HepG2 (cell line): Measurements from ENCODE around the gene CALML6. TPM values are rescaled to one million over a fixed set of nuclear protein-coding genes. Genes with fewer than 3 reads are reported as not detected.

Experiments used
- NAIF1 ChIP-seq: sonication (generic); formaldehyde crosslinking; IDR thresholded peaks from 2 replicates; pipeline ENCODE4 v1.5.0; 2020; ENCODE audit warnings: mild to moderate bottlenecking, missing genetic modification reagents, borderline replicate concordance
- NR3C1 ChIP-seq: sonication (generic); formaldehyde crosslinking; IDR thresholded peaks from 2 replicates; pipeline ENCODE4 v1.4.0; 2020; ENCODE audit warnings: missing genetic modification reagents
- REST ChIP-seq, 2 experiments: IDR thresholded peaks; 2 replicates each; pipeline ENCODE4 v1.6.1; 2011 to 2012; ENCODE audit warnings: low read length in 2 of 2, borderline replicate concordance in 1 of 2, low read depth in 1 of 2, mild to moderate bottlenecking in 1 of 2, moderate library complexity in 1 of 2
- SALL2 ChIP-seq: sonication (generic); formaldehyde crosslinking; IDR thresholded peaks from 2 replicates; pipeline ENCODE4 v1.8.1; 2023; ENCODE audit warnings: mild to moderate bottlenecking, missing genetic modification reagents, inconsistent platforms
- SAP130 ChIP-seq: IDR thresholded peaks from 2 replicates; pipeline ENCODE4 v1.6.1; 2016; ENCODE audit warnings: low read depth
- SNRNP70 ChIP-seq: fragments of 200-400 bp; formaldehyde crosslinking; IDR thresholded peaks from 2 replicates; pipeline ENCODE4 v1.6.1; 2017; ENCODE audit warnings: mild to moderate bottlenecking, low read depth, low read length, moderate library complexity
- ZNF263 ChIP-seq: sonication (generic); formaldehyde crosslinking; IDR thresholded peaks from 2 replicates; pipeline ENCODE4 v1.4.0; 2020; ENCODE audit warnings: missing genetic modification reagents
- ZNF383 ChIP-seq: sonication (generic); formaldehyde crosslinking; IDR thresholded peaks from 2 replicates; pipeline ENCODE4 v1.4.0; 2020; ENCODE audit warnings: missing genetic modification reagents, mild to moderate bottlenecking, borderline replicate concordance
- ZNF512 ChIP-seq: sonication (generic); formaldehyde crosslinking; IDR thresholded peaks from 2 replicates; pipeline ENCODE4 v1.4.0; 2020; ENCODE audit warnings: mild to moderate bottlenecking, missing genetic modification reagents
- ZNF572 ChIP-seq: sonication (generic); formaldehyde crosslinking; IDR thresholded peaks from 2 replicates; pipeline ENCODE4 v1.5.1; 2020; ENCODE audit warnings: mild to moderate bottlenecking, missing genetic modification reagents
- ZNF768 ChIP-seq: sonication (generic); formaldehyde crosslinking; IDR thresholded peaks from 2 replicates; pipeline ENCODE4 v1.4.0; 2020; ENCODE audit warnings: missing genetic modification reagents
- ZNF891 ChIP-seq: sonication (generic); formaldehyde crosslinking; IDR thresholded peaks from 2 replicates; pipeline ENCODE4 v1.5.0; 2020; ENCODE audit warnings: mild to moderate bottlenecking, missing genetic modification reagents
- polyA plus RNA-seq, 8 experiments: library from polyadenylated mRNA; depleted of rRNA in 3 of 8; stranded (reverse) in 7 of 8; unstranded in 1 of 8; fragments of >200 nt; fragmentation: Illumina TruSeq in 4 of 8; extraction: Trizol in 4 of 8; gene quantifications; 2 replicates each; pipeline versions ENCODE4 v1.2.1 to v1.2.3, GENCODE V29; 2011 to 2016; ENCODE audit warnings: low read depth in 4 of 8, missing spikeins in 1 of 8, mixed read lengths in 1 of 8; ENCODE audit not compliant: insufficient read depth in 1 of 8
- total RNA-seq, 5 experiments: library from RNA; depleted of rRNA; stranded (reverse); fragments of >200 nt; fragmentation: Illumina TruSeq; extraction: Trizol; gene quantifications; 2 replicates each; pipeline ENCODE4 v1.2.3, GENCODE V29; 2016; ENCODE audit warnings: low read depth in 1 of 5
- TF ChIP-seq, protein P1 (sequence below): sonication (generic); formaldehyde crosslinking; IDR thresholded peaks from 2 replicates; pipeline ENCODE4 v1.4.0; 2020; ENCODE audit warnings: missing genetic modification reagents, borderline replicate concordance
- TF ChIP-seq, protein P2 (sequence below): sonication (generic); formaldehyde crosslinking; IDR thresholded peaks from 2 replicates; pipeline ENCODE4 v1.8.0; 2022; ENCODE audit warnings: missing genetic modification reagents, mild to moderate bottlenecking, borderline replicate concordance
- TF ChIP-seq, protein P3 (sequence below): sonication (generic); formaldehyde crosslinking; IDR thresholded peaks from 2 replicates; pipeline ENCODE4 v1.4.0; 2020; ENCODE audit warnings: missing genetic modification reagents

Gene CALML6
- total and polyA plus RNA-seq, 2 of the 13 experiments (the other 11 are each of a cell fraction or from before 2014, with no cell fraction given): 0.11 to 0.12 TPM

GRCh38 chr1:1919304-1920056, 4.4 kb downstream of the CALML6 start (continued):
- TF ChIP-seq NAIF1 (no peak), ZNF572 (CRISPR knock-in tag) (no peak), SNRNP70 (no peak), ZNF263 (CRISPR knock-in tag) (0 out of 2 replicates have a peak, but pooled peaks have one; percentile 36), ZNF383 (CRISPR knock-in tag) (no peak), NR3C1 (CRISPR knock-in tag) (no peak), ZNF891 (CRISPR knock-in tag) (0 out of 2 replicates have a peak, but pooled peaks have one; percentile 34), SAP130 (CRISPR knock-in tag) (peak; percentile 76), ZNF512 (CRISPR knock-in tag) (no peak), ZNF768 (CRISPR knock-in tag) (peak; percentile 62), REST (IDR thresholded peaks at IDR 0.05; ENCODE audit: borderline replicate concordance in 1 of 2, low read depth in 1 of 2, low read length in 2 of 2) (no peak), SALL2 (CRISPR knock-in tag) (no peak)
- TF ChIP-seq, protein P1, sequence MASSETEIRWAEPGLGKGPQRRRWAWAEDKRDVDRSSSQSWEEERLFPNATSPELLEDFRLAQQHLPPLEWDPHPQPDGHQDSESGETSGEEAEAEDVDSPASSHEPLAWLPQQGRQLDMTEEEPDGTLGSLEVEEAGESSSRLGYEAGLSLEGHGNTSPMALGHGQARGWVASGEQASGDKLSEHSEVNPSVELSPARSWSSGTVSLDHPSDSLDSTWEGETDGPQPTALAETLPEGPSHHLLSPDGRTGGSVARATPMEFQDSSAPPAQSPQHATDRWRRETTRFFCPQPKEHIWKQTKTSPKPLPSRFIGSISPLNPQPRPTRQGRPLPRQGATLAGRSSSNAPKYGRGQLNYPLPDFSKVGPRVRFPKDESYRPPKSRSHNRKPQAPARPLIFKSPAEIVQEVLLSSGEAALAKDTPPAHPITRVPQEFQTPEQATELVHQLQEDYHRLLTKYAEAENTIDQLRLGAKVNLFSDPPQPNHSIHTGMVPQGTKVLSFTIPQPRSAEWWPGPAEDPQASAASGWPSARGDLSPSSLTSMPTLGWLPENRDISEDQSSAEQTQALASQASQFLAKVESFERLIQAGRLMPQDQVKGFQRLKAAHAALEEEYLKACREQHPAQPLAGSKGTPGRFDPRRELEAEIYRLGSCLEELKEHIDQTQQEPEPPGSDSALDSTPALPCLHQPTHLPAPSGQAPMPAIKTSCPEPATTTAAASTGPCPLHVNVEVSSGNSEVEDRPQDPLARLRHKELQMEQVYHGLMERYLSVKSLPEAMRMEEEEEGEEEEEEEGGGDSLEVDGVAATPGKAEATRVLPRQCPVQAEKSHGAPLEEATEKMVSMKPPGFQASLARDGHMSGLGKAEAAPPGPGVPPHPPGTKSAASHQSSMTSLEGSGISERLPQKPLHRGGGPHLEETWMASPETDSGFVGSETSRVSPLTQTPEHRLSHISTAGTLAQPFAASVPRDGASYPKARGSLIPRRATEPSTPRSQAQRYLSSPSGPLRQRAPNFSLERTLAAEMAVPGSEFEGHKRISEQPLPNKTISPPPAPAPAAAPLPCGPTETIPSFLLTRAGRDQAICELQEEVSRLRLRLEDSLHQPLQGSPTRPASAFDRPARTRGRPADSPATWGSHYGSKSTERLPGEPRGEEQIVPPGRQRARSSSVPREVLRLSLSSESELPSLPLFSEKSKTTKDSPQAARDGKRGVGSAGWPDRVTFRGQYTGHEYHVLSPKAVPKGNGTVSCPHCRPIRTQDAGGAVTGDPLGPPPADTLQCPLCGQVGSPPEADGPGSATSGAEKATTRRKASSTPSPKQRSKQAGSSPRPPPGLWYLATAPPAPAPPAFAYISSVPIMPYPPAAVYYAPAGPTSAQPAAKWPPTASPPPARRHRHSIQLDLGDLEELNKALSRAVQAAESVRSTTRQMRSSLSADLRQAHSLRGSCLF (CRISPR knock-in tag): no peak
- TF ChIP-seq, protein P2, sequence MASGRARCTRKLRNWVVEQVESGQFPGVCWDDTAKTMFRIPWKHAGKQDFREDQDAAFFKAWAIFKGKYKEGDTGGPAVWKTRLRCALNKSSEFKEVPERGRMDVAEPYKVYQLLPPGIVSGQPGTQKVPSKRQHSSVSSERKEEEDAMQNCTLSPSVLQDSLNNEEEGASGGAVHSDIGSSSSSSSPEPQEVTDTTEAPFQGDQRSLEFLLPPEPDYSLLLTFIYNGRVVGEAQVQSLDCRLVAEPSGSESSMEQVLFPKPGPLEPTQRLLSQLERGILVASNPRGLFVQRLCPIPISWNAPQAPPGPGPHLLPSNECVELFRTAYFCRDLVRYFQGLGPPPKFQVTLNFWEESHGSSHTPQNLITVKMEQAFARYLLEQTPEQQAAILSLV (CRISPR knock-in tag): no peak; the same call in 1 of the 2 replicates
- TF ChIP-seq, protein P3, sequence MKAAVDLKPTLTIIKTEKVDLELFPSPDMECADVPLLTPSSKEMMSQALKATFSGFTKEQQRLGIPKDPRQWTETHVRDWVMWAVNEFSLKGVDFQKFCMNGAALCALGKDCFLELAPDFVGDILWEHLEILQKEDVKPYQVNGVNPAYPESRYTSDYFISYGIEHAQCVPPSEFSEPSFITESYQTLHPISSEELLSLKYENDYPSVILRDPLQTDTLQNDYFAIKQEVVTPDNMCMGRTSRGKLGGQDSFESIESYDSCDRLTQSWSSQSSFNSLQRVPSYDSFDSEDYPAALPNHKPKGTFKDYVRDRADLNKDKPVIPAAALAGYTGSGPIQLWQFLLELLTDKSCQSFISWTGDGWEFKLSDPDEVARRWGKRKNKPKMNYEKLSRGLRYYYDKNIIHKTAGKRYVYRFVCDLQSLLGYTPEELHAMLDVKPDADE: no peak
